CD4-positive, alpha-beta T cell treated with Interleukin-4 for 4 hours (primary cell): ENCODE measurements around the gene ACSL1.
"Not testable (repeated sequence)": the region's sequence is repeated elsewhere in the genome, so short reads cannot be mapped to it uniquely, and the experiment has no call there.

ENCODE experiments used
- DNase-seq: peaks from one replicate; pipeline ENCODE4 v3.0.0-alpha.2; 2020

The ACSL1 gene

GRCh38 chr4:184784628-184785257 lies 41.0 kb downstream of the ACSL1 start:
- DNase-seq = no peak

GRCh38 chr4:184782731-184783373 lies 42.9 kb downstream of the ACSL1 start:
- no peak for DNase-seq

GRCh38 chr4:184779160-184779559 lies 46.6 kb downstream of the ACSL1 start:
- not testable (repeated sequence) for DNase-seq

- no peak for DNase-seq
These were observed 47.4 kb downstream of the ACSL1 start for GRCh38 chr4:184778325-184778724.

GRCh38 chr4:184776821-184777220 lies 48.9 kb downstream of the ACSL1 start:
- no peak for DNase-seq

- DNase-seq = no peak
These were observed 49.8 kb downstream of the ACSL1 start for GRCh38 chr4:184775854-184776555.

GRCh38 chr4:184774152-184774551 lies 51.6 kb downstream of the ACSL1 start:
- DNase-seq = no peak

GRCh38 chr4:184771416-184771815 lies 54.4 kb downstream of the ACSL1 start:
- DNase-seq = no peak

- DNase-seq = no peak
These were observed 56.5 kb downstream of the ACSL1 start for GRCh38 chr4:184769141-184769765.

GRCh38 chr4:184768296-184768695 lies 57.5 kb downstream of the ACSL1 start:
- no peak for DNase-seq

- no peak for DNase-seq
These were observed 59.3 kb downstream of the ACSL1 start for GRCh38 chr4:184766446-184766845.

- no peak for DNase-seq
These were observed 60.1 kb downstream of the ACSL1 start for GRCh38 chr4:184765473-184766340.

GRCh38 chr4:184764601-184765000 lies 61.2 kb downstream of the ACSL1 start:
- no peak for DNase-seq

- DNase-seq = no peak
These were observed 62.5 kb downstream of the ACSL1 start for GRCh38 chr4:184763150-184763780.

GRCh38 chr4:184762100-184762499 lies 63.7 kb downstream of the ACSL1 start:
- peak; percentile 59 for DNase-seq

GRCh38 chr4:184760681-184761080 lies 65.1 kb downstream of the ACSL1 start:
- DNase-seq = no peak

- DNase-seq = no peak
These were observed 68.0 kb downstream of the ACSL1 start for GRCh38 chr4:184757810-184758209.

GRCh38 chr4:184756399-184756798 lies 69.4 kb downstream of the ACSL1 start:
- no peak for DNase-seq

GRCh38 chr4:184755278-184755677 lies 70.5 kb downstream of the ACSL1 start:
- no peak for DNase-seq

GRCh38 chr4:184752496-184753275 lies 73.1 kb downstream of the ACSL1 start:
- DNase-seq = no peak

GRCh38 chr4:184751585-184751956 lies 74.2 kb downstream of the ACSL1 start:
- DNase-seq = no peak
